ENCODE data around the gene KCNJ6.

DNA sequence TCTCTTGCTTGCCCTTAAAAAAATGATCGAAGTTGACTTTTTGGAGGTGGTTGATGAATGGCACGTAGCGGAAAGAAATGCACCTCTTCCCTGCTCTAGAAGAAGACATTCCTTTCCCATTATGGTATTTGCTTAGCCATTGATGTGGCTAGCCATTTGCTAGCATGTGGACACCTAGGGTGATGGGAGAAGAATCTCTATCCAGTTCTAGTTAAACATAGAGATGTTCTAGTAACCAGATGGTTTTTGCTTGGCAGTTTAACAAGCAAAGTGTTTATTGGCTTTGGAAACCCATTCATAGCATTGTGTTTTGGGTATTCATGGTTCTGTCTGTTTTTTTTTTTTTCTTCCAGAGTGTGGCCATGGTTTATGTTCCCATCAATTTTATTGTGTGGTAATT is 78.9 kb downstream of the KCNJ6 start:
- TF ChIP-seq SNAI2 (CRISPR knock-in tag; IDR thresholded peaks at IDR 0.05) (no peak), ZC3H10 (CRISPR knock-in tag; IDR thresholded peaks at IDR 0.05) (no peak), ZFP3 (CRISPR knock-in tag; IDR thresholded peaks at IDR 0.05) (no peak), CSDC2 (CRISPR knock-in tag; IDR thresholded peaks at IDR 0.05) (no peak), ZNF8 (CRISPR knock-in tag; IDR thresholded peaks at IDR 0.05) (no peak), ZFP30 (CRISPR knock-in tag; IDR thresholded peaks at IDR 0.05) (no peak)
- TF ChIP-seq, protein P1, sequence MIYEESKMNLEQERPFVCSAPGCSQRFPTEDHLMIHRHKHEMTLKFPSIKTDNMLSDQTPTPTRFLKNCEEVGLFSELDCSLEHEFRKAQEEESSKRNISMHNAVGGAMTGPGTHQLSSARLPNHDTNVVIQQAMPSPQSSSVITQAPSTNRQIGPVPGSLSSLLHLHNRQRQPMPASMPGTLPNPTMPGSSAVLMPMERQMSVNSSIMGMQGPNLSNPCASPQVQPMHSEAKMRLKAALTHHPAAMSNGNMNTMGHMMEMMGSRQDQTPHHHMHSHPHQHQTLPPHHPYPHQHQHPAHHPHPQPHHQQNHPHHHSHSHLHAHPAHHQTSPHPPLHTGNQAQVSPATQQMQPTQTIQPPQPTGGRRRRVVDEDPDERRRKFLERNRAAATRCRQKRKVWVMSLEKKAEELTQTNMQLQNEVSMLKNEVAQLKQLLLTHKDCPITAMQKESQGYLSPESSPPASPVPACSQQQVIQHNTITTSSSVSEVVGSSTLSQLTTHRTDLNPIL (CRISPR knock-in tag; IDR thresholded peaks at IDR 0.05; ENCODE audit: low read depth) = no peak
- TF ChIP-seq, protein P2, sequence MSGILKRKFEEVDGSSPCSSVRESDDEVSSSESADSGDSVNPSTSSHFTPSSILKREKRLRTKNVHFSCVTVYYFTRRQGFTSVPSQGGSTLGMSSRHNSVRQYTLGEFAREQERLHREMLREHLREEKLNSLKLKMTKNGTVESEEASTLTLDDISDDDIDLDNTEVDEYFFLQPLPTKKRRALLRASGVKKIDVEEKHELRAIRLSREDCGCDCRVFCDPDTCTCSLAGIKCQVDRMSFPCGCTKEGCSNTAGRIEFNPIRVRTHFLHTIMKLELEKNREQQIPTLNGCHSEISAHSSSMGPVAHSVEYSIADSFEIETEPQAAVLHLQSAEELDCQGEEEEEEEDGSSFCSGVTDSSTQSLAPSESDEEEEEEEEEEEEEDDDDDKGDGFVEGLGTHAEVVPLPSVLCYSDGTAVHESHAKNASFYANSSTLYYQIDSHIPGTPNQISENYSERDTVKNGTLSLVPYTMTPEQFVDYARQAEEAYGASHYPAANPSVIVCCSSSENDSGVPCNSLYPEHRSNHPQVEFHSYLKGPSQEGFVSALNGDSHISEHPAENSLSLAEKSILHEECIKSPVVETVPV (CRISPR knock-in tag; IDR thresholded peaks at IDR 0.05) = no peak

Data from SK-N-SH treated with all-trans-retinoic acid at 6 μM for 48 hours (cell line).